ENCODE measurements around the gene CEP112. TPM values are rescaled to one million over a fixed set of nuclear protein-coding genes. Genes with fewer than 3 reads are reported as not detected.

Gene CEP112
- total and polyA plus RNA-seq, 9 of the 15 experiments (the other 6 are each of a cell fraction or from before 2014, with no cell fraction given): 0.84 TPM; not detected in 8

DNA sequence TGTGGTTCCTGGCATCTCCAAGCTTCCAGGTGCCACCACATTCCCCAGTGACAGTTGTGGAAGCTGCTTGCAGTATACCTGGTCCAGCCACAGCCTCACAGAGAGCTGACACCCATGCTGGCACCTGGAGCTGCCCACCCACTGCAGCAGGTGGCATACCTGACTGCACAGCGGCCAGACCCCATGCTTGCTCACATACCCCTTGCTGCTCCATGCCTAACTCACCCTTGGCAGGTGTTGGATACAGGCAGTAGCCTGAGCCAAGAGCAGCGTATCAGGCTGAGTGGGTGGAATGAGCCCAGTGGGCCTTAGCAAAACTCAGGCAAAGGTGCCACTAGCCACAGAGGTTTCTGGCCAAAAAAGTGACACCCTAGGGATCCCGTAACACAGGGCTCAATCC is 232.3 kb downstream of the CEP112 start:
- BruUV-seq (replicated peaks): no TSS peak

More for the DNA sequence above, 232.3 kb downstream of the CEP112 start:
- WGBS (ENCODE audit: insufficient coverage, low coverage, missing lambda C conversion rate): 0% methylated on average over 3 of the region's 3 CpGs
- no peak for FAIRE-seq
- no peaks in the 10 kb centered on the region for H3K36me3 ChIP-seq (ENCODE audit: control insufficient read depth, insufficient read depth, low read length)
- no peaks in the 10 kb centered on the region for H3K79me2 ChIP-seq (ENCODE audit: control insufficient read depth, insufficient read depth, low read length)
- in situ Hi-C loops (cut with MboI) (no loop called here), intact Hi-C loops (cut with micrococcal nuclease) (no loop called here)
- H3K9me1 ChIP-seq (ENCODE audit: control insufficient read depth, insufficient read depth, low read length): no peaks in the 10 kb centered on the region
- DNase-seq (ENCODE audit: extremely low read depth in 1 of 4, low spot score in 3 of 4): no peak
- no peak overlapping the region for H2AFZ ChIP-seq (ENCODE audit: low read depth, low read length)
- H3K4me1 ChIP-seq (replicated peaks in 1 of 2; ENCODE audit: control insufficient read depth in 2 of 2, insufficient read depth in 2 of 2, low read length in 2 of 2): no peaks in the 10 kb centered on the region
- ChIA-PET CTCF (ENCODE audit: low intra/inter-chr PET ratio) (no interaction called here), POLR2A (no interaction called here)
- H3K9ac ChIP-seq (ENCODE audit: insufficient read depth in 1 of 2, low read depth in 2 of 2, low read length in 2 of 2): no peak overlapping the region
- H3K27ac ChIP-seq (ENCODE audit: extremely low read depth, low read depth, low read length): no peak overlapping the region
- no peaks in the 10 kb centered on the region for H3K9me3 ChIP-seq (replicated peaks; ENCODE audit: control insufficient read depth, insufficient read depth, low read depth, low read length)
- no peak for ATAC-seq
- H3K27me3 ChIP-seq (ENCODE audit: control insufficient read depth in 2 of 2, insufficient read depth in 2 of 2, low read length in 2 of 2): no peaks in the 10 kb centered on the region
- TF ChIP-seq ZNF592 (IDR thresholded peaks at IDR 0.05) (no peak), SMARCA4 (IDR thresholded peaks at IDR 0.05) (no peak), CEBPB (tag; IDR thresholded peaks at IDR 0.05) (no peak), TCF15 (CRISPR knock-in tag; IDR thresholded peaks at IDR 0.05) (no peak), PHF8 (IDR thresholded peaks at IDR 0.05; ENCODE audit: borderline replicate concordance, low read length) (no peak), ZNF140 (CRISPR knock-in tag; IDR thresholded peaks at IDR 0.05) (no peak), MEIS2 (IDR thresholded peaks at IDR 0.05; ENCODE audit: partially characterized antibody) (no peak), NR1H2 (CRISPR knock-in tag; IDR thresholded peaks at IDR 0.05) (no peak), ZNF146 (CRISPR knock-in tag; IDR thresholded peaks at IDR 0.05; ENCODE audit: unreplicated experiment) (no peak), HEY1 (CRISPR knock-in tag; IDR thresholded peaks at IDR 0.05; ENCODE audit: borderline replicate concordance) (no peak)
- TF ChIP-seq, protein P1, sequence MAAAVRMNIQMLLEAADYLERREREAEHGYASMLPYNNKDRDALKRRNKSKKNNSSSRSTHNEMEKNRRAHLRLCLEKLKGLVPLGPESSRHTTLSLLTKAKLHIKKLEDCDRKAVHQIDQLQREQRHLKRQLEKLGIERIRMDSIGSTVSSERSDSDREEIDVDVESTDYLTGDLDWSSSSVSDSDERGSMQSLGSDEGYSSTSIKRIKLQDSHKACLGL (CRISPR knock-in tag; IDR thresholded peaks at IDR 0.05; ENCODE audit: borderline replicate concordance, poor library complexity, severe bottlenecking): no peak
- TF ChIP-seq, protein P2, sequence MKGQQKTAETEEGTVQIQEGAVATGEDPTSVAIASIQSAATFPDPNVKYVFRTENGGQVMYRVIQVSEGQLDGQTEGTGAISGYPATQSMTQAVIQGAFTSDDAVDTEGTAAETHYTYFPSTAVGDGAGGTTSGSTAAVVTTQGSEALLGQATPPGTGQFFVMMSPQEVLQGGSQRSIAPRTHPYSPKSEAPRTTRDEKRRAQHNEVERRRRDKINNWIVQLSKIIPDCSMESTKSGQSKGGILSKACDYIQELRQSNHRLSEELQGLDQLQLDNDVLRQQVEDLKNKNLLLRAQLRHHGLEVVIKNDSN (CRISPR knock-in tag; IDR thresholded peaks at IDR 0.05): no peak
- H3K4me2 ChIP-seq (ENCODE audit: insufficient read depth, low read length): no peak overlapping the region
- H4K20me1 ChIP-seq (replicated peaks; ENCODE audit: control insufficient read depth, insufficient read depth, low read length): no peaks in the 10 kb centered on the region
- H3K4me3 ChIP-seq: no peak overlapping the region
